HT1080 (cell line): ENCODE measurements around the gene EPHB6. TPM values are rescaled to one million over a fixed set of nuclear protein-coding genes. Genes with fewer than 3 reads are reported as not detected.

Source experiments
- DNase-seq: peaks from one replicate; pipeline ENCODE4 v3.0.0-alpha.2; 2015; ENCODE audit warnings: low read depth
- total RNA-seq: library from RNA; depleted of rRNA; stranded (reverse); fragments of >200 nt; shearing (Covaris generic); gene quantifications from 2 replicates; pipeline ENCODE4 v1.2.3, GENCODE V29; 2014

EPHB6 gene
- total RNA-seq, 1 experiment from 2014 or later, result 4.0 TPM

DNA sequence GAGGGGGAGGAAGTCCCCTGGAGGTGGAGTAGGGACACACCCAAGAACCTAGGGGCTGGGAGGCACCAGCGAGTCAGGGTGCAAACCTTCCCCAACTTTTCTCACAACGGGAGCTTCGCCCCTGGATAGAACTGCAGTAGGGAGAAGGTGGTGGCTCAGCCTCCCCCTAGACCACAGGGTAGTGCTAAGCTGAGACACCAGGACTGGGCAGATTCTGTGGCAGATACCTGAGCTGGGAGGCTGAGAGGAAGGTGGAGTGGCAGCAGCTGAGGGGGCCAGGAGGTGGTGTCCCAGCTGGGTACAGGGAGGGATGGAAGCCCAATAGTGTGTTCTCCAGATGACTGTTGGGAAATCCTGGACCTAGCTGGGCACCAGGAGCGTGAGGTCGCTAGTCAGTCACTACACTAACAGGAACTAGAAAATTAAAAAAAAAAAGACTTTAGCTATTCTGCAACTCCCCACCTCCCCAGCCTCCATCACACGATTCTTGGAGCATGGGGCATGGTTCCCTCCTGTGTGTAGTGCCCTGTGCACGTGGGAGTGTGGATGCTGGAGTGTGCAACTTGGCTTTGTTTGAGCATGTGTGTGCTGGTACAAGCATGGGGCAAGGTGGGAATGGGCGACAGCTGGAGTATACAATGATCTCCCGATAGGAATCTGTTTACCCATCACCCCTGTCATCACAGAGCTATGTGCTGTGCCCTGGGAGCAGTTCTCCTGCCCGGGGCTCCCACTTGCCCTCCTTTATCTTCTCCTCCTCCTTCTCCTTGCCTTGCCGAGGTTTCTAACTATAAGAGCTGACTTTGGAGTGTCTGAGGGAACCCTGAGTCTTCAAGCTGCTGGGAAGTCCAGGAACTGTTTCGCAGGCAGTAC lies 39.5 kb downstream of the EPHB6 start:
- no peak for DNase-seq

- DNase-seq, result no peak
These were observed 40.2 kb downstream of the EPHB6 start for GRCh38 chr7:142894985-142895593.

DNA sequence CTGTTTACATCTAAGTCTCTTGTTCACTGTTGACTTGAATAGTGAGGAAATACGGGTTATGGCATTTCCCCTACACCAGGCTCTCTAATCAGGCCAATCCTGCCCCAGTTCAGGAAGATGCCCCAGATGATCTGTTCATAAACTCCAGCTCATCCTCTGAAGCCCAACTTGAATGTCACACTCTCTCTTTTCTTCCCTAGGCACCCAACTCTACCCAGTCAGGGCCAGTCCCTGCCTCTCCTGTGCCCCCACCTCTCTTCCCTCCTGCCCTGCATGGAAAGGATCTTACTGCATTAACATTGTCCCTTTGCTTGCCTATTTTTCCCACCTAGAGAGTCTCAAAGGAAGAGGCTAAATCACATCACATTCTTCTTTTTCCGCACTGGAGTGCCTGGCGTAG lies 41.3 kb downstream of the EPHB6 start:
- DNase-seq, result no peak

DNA sequence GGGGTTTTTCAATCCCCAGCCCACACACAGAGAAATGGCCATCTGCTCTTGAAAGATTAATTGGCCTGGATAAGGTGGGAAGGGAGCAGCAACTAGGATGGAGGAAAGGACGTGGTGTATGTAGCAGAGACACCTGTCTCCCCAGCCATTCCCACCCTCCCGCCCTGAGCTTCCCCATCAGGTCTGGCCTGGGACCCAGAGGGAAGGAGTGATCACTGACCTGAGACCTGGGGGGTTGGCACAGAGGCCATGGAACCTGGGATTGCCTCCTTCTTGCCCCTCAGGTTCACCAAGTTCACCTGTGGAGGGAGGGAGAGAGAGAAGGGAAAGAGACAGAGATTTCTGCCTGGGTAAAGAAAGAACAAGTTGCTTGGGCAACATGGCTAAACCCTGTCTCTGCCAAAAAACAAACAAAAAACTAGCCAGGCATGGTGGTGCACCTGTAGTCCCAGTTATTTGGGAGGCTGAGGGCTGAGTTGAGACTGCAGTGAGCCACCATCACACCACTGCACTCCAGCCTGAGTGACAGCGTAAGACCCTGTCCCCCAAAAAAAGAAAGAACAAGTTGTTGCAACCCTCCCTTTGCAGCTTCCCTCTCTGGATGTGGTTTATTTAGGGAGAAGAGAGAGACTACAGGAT lies 42.0 kb downstream of the EPHB6 start:
- DNase-seq, result no peak

DNA sequence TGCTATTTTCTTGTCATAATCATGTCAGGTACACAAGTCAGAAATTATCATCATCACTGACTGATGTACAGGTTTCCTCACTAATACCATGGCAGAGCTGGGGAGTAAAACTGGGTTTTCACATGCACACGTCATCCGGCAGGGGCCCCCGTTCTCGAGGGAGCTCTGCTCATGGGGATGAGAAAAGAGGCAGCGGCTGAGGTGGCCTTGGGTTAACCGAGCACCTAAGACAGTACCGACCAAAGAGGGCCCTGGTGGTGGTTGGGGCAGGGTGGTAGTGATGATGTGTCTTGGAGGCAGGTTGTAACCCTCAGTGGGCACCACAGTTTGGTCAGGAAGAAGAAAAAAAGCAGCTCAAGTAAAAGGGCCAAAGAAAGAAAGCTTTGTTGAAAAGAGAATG lies 42.8 kb downstream of the EPHB6 start:
- no peak for DNase-seq

GRCh38 chr7:142898377-142899170 lies 43.7 kb downstream of the EPHB6 start:
- no peak for DNase-seq

GRCh38 chr7:142899661-142900060 lies 44.8 kb downstream of the EPHB6 start:
- no peak for DNase-seq

DNA sequence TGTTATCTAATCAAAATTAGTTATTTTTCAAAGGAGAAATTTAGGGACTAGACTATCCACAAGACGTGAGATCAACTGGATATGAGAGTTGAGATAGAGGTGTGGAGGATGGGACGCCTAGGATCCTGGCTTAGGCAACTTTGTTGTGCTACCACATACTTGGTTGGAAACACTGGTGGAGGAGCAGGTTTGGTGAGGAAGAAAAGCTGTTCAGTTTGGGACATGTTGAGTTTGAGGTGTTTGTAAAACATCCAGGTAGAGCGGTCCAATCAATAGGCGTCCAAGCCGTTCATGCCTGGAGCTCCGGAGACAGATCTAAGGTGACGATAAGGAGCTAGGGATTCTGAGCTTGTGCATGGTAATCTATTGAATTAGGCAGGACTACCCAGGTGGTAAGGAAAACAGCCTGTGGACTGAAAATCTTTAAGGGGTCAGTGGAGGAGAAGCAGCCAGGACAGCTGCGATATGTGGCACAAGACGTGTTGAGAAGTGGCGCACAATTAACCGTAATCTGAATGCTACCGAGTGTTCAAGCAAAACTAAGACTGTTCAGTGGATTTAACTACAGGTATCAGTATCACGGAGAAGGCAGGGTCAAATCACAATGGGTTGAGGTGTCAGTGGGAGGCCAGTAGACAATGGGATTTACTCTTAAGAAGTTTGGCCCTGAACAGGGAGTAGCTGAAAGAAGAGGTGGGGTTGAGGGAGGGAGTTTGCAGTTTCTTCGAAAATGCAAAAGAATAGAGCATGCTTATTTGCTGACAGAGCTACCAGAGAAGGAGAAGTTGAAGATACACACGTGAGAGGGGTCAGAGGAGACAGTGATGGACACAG lies 46.8 kb downstream of the EPHB6 start:
- no peak for DNase-seq

DNA sequence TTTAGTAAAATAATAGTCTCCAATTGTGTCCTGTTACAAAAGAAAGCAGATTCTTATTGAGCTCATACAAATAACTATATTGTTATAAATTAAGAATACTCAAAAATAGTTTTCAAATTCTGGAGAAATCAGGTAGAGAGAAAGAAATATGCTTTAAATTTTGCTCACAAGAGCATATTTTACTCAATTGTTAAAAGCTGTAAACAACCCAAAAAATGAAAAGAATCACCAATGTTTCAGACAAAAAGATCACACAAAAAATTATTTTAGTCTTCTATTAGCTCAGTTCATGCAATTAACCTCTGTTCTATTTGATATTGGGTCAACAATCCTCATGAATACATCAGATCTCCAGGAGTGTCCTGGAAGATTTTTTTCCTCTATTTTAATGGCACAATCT lies 49.3 kb downstream of the EPHB6 start:
- no peak for DNase-seq

- DNase-seq, result no peak
These were observed 50.9 kb downstream of the EPHB6 start for GRCh38 chr7:142905759-142906158.

DNA sequence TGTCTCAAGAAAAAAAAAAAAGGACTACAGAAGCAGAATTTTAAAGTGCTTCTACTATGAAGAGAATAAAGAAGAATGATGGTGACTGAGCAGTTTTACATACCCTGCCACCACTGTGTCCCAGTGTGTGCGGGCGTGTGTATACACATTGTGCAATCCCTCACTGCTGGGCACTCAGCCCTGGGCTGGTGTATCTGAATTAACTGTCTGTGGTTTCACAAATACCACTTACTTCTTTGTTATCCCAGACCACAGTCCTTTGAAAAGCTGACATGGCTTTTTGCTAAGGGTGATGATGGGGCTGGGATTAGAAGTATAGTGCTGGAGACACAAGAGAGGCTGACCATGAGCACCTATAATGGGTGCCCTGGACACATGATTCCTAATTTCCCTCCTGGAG lies 51.8 kb downstream of the EPHB6 start:
- DNase-seq, result no peak

DNA sequence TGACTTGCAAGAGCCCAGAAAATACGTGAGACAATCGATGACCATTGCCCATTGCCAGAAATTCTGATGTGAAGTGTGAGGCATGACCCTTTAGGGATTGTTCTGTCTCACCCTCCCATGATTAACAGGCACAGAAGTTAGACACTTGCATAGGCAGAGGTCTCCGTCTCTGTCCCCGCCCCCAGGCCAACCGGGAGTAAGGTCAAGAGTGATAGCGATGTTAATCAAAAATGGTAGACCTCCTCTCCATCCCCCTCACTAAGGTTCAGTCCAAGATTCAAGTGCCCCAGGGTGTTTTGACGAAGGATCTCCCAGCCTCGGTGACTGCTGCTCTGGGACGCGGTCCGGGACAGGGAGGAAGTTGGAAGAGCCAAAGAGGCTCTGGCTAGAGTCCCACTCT lies 53.4 kb downstream of the EPHB6 start:
- no peak for DNase-seq

GRCh38 chr7:142908921-142909890 lies 54.3 kb downstream of the EPHB6 start:
- peak; percentile 29 for DNase-seq

- no peak for DNase-seq
These were observed 55.2 kb downstream of the EPHB6 start for GRCh38 chr7:142910031-142910433.

- no peak for DNase-seq
These were observed 55.6 kb downstream of the EPHB6 start for GRCh38 chr7:142910481-142910880.

GRCh38 chr7:142913051-142913450 lies 58.2 kb downstream of the EPHB6 start:
- DNase-seq, result no peak

GRCh38 chr7:142913566-142913965 lies 58.7 kb downstream of the EPHB6 start:
- no peak for DNase-seq

DNA sequence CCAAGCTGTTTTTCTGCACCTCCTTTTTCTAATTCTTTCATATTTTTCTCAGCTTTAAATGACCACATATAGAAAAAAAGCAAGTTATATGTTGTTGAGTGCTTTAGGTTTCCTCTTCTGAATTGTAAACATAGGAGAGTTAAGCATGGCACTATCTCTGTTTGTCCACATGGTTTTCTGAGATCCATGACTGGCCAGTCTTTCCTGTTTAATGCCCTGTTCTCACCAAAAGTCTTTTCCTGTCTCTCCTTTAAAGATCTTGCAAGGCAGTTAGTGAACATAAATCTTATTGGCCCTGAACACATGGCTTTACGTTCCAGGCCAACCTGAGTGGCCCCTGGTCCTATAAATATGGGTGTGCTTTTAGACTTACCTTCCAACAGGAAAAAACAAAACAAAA lies 59.2 kb downstream of the EPHB6 start:
- no peak for DNase-seq

- DNase-seq, result no peak
These were observed 60.4 kb downstream of the EPHB6 start for GRCh38 chr7:142915315-142915714.

DNA sequence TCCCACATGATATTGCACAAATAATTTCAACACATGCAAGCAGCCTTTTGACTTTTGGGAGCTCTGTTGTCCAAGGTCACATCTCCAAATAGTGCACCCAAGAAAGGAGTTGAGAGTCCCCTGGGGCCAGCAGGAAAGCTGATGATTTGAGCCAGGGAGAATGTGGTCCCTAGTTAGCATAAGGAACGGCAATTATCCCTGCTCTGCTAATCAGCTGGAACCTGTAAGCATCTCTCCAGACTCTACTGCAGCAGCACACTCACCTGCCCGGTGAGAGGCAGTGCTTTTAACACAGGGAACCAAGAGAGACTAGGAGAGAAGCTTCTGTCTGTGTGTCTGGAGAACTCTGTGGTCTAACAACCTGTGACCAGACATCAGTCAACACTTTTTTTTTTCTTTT lies 61.6 kb downstream of the EPHB6 start:
- DNase-seq, result no peak
